GM21786 (cell line): Measurements from ENCODE around the gene ZNF609.
A peak's percentile ranks its signal among the peaks of the same experiment; 100 is the strongest.

Experiments used
- ATAC-seq: cut with Tn5 transposase; IDR thresholded peaks from one replicate; pipeline ENCODE4 v1.9.1; 2021; ENCODE audit not compliant: unreplicated experiment

The ZNF609 gene

DNA sequence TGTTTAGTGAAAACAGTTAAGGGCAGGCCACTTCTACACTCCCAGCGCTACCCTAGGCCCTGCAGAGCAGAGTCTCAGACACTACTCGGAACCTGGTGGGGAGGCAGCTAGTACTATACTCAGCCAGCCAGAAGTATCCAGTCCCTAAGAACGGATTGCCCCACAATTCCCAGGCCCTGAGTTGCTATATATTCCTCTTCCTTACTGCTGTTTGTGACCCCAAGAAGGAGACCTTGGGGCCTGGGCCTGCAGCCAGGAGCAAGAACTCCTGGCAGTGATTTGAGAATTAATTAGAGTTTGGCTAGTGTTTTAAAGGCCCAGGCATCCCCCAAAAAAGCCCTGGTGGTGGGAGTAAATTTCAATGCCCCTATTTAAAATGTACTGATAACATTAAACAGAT, 227.3 kb downstream of the ZNF609 start:
- no peak for ATAC-seq

DNA sequence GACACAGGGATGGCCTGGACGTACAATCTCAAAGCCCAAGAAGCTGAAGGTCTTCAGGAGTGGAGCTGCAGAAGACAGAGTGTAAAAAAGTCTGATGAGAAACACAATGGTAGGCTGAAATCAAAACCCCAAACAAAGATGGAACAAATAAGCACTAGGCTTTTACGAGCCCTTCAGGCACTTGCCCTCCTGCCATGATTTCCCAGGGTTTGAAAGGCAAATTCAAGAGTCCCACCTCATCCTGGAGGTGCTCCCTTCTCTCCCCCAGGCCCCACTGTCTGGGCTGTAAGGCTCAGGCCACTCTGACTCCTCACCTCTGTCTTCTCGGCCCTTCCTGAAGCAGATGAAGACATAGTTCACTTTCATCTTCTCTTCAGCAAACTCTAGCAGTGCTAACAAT, 228.4 kb downstream of the ZNF609 start:
- no peak for ATAC-seq

DNA sequence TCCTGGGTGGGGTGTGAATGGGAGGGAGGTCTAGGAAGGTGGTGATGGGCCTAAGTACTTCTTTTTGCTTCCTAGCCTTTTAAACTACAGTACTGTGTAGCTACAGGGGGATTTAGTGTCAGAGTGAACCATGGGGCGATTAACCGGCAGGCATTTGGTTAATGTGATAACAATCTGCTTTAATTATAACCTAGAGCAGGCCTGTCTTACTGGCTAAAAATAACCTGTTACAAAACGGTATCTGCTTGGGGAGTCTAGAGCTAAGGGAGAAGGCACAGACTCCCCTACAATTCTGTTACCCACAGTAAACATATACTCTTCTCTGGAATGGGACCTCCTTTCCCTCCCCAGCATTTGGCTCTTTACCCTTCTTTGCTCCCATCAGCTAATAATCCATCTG, 229.6 kb downstream of the ZNF609 start:
- ATAC-seq, result no peak

DNA sequence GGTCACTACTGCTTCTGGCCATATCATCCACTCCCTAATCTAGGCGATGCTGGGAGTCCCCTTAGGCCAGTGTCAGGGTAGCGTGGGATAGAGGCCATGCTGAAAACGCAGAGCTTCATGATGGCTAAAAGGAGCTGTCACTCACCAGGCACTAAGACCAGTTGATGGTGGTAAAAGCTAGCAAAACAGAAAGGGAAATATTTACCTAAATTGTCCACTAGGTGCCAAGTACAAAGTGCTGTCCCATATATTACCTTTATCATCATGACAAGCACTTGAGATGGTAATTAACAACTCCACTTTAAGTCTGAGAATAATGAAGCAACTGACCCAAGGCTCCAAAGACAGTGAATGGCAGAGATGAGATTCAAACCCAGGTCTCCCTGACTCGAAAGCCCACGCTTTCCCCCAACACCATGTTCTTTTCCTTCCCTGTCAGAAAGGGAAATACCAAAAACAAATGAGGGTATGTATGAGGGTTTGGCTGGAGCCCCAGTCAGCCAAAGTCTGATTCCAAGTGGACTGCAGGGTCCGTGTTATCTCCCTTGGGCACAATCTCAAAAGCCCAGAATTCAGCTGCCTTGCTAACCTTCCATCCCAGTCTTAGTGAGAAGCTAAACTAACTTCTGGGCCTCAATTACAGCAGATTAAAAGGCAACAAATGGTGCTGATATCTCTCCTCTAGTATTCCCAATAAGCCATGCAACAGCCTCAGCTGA, 230.4 kb downstream of the ZNF609 start:
- no peak for ATAC-seq

DNA sequence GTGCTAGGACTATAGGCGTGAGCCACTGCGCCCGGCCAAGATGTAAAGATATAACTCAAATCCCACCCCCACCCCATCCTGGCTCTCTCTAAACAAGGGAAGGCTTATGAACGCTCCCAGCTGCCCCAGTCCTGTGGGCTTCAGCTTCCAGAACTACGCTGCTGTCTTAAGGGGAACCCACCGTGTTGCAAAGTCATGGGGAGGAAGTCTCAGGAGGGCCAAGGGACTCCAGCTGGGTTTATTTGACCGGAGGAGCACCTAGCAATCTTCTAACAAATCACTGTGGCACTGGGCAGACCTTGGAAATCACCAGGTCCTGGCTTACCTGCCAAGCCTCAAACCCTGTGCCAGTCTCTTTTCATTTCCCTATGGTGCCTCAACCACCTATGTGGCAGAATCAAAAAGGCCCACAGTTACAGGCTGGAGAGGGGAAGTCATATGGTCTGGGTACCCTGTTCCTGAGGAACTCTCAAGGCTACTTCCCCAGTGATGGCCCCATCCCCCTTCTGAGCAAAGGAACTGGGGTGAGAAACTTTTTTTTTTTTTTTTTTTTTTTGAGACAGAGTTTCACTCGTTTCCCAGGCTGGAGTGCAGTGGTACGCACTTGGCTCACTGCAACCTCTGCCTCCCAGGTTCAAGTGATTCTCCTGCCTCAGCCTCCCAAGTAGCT, 231.7 kb downstream of the ZNF609 start:
- no peak for ATAC-seq

DNA sequence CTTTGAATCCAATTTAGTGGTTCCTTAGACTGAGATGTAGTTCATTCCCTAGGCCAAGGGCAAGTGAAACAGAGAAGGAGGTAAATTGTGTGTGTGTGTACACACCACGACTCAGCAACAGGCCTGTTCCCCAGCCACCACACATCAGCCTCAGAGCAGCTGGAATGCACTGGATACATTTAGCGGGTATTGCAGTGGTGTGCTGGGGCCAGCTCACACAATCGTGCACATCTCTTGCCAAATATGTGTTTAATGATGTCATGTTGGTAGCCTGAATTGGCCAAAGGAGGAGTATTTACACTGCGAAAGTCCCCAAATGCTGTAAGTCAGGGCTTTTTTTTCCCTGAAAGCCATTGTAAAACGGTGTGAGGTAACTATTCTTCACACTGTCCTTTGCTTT, 232.8 kb downstream of the ZNF609 start:
- no peak for ATAC-seq

DNA sequence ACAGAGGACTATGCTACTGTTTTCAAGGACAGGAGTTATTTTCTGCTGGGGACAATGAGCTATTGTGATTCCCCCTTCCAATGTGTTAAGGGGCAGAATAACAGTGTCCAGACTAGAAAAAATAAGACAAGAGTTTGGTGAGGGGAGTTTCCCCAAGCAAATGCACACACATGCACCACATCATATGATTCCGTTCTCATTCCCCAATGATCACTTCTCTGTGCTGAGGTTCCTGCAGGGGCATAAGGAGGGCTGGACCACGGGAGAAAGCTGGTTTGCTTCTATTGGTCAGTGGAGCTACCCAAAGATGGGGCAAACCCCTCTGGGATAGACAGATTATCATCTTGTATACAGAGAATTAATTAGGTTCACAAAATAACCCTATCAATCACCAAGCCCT, 234.4 kb downstream of the ZNF609 start:
- no peak for ATAC-seq

DNA sequence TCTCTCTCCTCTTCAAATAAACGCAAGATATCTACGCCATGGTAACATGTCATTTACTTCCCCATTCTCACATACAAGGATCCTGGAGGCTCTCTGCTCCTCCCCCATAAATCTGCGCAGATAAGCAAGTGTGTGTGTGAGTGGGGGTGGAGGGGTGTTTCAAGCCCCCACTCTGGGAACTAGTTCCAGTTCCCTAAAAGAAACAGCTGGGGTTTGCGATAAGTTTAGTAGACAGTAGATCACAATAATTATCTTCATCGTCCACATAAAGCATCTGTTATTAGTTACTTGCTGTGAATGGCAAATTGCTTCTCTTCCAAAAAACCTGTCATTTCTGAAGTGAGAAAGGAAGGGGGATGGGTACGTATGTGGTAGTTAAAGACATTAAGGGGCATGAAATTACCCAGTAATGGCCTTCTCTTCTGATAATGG, 235.2 kb downstream of the ZNF609 start:
- ATAC-seq, result no peak

DNA sequence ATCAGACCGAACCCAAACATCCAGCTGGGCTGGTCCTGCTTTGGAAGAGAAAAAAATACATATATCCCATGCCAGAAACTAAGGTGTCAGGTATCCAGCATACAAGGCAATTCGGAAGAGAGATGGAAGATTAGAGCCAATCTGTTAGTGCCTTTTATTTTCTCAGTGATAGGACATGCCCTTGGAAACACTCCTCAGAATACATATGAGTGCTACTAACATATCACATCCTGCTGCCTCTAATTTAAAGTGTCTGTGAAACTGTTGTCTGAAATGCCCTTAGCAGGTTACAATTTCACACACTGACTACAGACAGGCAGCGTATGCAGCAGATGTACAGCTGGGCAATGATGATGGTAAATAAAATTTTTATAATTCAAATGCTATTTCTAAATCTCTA, 236.1 kb downstream of the ZNF609 start:
- no peak for ATAC-seq

DNA sequence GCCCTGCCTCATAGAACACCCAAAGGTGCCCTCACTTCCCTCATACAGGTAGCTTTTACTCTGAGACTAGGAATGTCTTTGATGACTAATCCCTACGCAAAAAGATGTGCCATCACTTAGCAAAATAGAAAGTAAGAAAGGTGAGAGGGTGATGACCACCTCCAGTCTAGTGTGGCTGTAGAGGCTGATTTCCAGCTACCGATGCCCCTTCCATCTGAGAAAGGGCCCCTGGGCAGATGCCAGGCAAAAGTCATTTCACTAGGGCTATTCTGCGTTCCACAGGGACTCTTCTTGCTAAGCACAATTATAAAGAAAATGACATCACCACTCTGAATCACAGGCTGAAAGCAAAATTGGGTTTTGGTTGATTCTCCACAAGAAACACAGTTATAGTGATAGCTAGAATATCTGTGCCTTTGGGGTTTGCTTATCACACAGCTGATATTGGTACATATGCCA, 237.6 kb downstream of the ZNF609 start:
- ATAC-seq, result no peak

DNA sequence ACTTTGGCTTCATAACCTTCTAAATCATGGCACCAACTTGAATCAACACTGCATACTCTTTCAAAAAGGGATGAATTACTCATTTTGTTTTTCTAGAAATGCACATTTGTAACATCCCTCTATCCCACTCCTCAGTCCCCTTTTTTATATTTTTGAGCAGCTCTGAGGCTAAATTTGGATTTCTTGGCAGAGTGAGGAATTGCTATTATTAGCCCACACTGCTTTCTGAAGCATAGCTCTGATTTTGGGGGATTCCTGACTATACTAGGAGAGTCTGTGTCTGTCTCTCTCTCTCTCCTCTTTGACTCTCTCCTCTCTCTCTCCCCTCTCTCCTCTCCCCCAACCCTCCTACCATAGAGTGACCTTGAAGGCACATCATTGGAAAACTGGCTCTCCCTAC, 238.4 kb downstream of the ZNF609 start:
- no peak for ATAC-seq

DNA sequence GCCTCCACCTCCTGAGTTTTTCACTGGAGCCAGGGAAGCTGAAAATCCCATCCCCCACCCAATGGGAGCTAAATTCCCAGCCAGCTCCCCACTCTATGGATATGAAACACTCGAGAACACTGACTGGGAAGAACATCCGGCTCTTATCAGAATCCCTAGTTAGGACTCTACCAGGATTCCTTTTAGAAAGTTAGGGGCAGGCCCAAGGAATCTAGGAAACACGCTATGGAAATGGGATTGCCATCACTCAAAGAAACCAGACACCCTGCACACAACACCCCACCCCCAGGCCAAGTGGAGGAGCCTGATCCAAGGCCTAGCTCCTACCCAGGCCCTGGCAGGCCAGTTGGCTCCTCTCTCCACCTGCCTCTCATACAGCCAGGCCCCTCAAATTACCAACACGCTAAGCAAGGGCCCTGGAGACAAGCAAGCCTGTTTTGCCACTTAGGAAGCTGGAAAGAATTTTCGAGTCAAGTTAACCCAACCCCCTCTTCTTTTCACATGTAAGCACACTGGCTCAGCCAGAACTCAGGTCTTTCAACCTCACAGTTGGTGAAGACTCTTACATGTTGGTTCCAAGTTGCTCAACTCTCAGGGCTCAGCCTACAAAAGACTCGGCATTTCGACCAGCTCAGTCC, 239.5 kb downstream of the ZNF609 start:
- no peak for ATAC-seq

DNA sequence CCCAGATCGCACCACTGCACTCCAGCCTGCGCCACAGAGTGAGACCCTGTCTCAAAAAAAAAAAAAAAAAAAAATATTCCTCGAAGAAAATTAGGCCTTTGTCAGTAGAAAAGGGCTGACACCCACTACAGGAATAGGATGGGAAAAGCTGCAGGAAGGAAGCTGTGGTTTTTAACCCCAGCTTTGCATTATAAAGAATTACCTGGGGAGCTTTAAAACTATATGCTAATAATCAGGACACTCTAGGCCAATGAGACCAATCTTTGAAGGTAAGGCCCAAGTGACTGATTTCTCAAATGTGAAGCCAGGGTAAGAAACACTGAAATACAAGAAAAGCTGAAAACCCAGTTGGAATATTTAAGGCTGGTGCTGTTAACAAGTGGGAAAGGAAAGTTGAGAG, 240.7 kb downstream of the ZNF609 start:
- ATAC-seq, result no peak

DNA sequence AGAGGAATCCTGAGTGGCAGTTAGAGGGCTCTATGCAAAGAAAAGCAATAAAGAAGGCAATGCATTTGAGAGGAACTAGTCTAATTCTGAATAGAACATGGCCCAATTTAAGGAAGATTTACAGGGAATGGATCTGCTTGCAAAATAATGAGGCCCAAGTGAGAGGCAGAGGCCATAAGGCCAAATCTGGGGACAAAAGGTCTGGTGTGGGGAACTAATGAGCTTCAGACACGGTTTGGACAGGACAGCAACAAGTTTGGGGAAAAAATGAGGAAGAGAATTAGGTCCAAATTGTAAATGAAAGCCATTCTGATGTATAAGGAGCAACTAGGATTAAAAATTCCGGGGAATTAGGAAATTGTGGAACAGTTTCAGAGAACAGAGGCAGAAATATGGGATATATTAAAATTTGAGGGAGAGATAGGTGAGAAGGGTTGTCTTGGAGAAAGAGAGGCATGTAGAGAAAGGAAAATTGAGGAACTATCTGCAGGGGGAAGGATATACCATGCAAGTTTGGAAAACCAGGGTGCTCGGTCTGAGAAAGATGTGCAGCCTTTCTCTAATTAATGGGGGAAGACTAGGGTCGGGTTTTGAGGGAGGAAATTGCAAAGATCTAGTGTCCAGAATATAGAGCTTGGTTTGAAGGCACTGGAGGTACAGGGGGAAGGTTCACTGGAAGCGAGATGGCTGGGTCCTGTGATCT, 241.3 kb downstream of the ZNF609 start:
- ATAC-seq, result no peak

DNA sequence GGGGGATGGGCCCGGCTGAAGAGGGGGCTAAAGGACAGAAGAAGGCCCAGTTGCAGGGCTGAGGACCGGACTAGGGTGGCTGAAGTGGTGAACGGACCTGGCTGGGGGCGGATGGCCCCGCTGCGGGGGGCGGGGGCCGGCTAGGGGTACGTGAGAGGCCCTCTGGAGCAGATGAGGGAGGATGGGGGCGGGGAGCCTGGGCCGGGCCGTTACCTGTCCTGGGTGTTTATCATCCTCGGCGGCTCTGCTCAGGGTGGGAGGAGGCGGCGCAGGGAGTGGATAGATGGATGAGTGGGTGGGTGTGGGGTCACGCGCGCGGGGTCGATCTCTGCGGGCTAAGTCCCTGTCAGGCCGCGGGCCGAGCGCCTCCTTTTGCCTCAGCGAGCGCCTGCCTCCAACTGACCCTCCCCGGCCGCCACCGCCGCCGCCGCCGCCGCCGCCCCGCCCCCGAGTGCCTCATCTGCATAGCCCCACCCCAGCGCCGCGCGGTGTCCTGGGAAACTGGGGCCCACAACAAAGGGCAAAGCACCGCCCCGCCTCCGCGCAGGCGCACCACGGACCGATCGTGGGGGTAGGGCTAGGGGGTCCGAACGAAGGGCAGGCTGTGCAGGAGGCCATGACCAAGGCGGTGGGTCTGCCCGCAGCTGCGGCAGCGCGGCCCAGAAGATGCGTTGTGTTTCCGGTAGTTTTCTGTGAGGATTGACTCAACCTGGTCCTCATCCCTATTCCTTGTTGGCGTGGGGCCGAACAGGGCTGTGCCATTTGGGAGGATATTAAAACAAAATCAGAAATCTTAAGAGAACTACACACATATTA, 242.6 kb downstream of the ZNF609 start:
- peak; percentile 78 for ATAC-seq

DNA sequence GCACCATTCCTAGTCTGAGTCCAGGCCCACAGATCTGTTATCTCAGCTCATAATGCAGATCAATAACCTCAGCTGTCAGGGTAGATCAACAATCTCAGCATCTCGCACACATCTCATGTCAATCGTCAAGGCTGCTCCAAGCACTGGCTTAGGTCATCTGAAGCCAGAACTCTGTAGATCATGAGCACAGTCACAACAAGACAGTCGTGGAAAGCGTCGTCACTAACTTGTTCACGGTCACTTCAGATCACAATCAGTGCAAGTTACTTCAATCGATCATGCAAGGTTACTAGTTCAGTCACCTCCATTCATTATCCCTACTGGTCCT, 243.2 kb downstream of the ZNF609 start:
- ATAC-seq, result no peak

DNA sequence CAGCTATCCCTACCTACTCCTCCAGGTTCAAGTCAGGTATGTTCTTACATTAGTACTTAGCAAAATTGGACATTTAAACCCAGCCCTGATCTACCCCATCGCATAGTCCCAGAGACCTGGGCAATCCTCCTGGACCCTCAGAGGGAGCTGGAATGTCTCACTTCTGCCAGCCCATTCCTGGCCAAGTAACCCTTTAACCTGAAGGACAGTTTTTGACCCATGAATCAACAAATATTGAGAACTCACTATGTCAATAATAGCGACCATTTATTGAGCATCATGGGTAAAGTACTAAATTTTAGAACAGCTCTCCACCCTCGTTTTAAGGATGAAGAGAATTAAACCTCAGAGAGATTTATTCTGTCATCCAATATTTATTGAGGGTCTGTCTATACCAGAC, 244.6 kb downstream of the ZNF609 start:
- no peak for ATAC-seq

DNA sequence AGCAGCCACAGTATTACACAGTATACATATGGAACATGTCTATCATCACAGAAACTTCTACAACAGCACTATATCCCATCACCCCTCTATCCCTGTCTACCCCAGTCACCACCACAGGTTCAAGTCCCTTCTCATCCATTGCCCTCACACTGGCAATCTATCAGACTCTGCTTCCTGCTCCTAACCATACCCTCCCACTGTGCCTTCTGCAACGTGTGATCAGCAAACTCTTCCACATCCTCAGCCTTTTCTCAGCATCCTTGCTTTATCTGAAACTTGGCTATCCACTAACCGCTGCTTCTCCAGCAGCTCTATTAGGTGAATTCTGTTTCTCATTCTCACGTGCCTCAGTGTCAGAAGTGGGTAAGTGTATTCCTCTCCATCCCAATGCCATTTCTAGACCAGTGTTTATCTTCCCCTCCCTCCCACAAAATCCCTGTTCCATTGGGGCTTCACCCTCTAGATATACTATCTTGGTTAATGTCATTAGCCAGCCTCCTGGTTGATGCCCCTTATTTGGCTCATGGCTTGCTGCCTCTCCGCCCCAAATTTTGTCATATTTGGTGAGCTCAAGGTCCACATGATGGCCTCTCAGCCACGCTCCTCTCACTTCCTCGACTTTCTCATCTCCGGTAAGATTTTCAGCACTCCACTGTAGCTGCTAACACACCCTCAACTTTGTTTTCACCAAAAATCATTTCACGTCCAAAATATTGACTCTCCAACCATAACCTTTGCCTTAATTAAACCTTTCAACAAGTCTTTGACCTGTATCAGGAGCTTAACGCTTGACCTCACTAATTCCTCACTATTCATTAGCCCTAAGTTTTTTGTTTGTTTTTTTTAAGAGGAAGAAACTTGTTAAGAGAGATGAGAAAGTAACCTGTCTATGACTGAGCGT, 245.9 kb downstream of the ZNF609 start:
- no peak for ATAC-seq

DNA sequence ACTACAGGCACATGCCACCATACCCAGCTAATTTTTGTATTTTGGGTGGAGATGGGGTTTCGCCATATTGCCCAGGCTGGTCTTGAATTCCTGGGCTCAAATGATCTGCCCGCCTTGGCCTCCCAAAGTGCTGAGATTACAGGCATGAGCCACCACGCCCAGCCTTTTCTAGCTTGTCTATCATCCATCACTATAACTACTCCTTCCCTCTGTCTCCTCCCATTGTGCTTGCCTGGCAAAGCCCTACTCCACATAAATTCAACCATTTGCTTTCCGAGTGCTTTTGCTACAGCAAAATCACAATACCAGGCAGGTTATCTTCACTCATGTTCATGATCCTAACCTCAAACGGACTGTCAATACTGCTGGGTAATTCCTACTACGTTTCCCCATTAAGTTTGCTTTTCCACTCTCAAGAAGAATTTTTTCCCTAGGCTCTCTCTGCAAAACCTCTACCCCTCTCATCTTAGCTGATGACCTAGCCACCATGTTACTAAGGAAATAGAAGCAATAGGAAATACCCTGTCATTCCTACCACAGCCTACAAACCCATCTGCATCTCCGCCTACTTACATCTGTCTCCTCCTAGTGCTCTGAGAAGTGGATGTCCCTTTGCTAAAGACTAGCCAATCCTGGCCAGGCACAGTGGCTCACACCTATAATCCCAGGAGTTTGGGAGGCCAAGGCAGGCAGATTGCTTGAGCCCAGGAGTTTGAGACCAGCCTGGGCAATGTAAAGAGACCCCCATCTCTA, 250.5 kb downstream of the ZNF609 start:
- no peak for ATAC-seq
